Endothelial cell of umbilical vein (primary cell): ENCODE results near the gene TPO. TPM values are rescaled to one million over a fixed set of nuclear protein-coding genes. Genes with fewer than 3 reads are reported as not detected.

Experiments
- BruUV-seq: library from RNA; stranded (reverse); fragments of 400-500 nt; replicated peaks from 2 replicates; lab custom pipeline; 2021; lab: Mats Ljungman, UMichigan
- CTCF ChIA-PET: fragments of 300-600, 350-600 bp; sonication (Branson Sonifier 250); formaldehyde crosslinking; loops from one replicate; lab custom pipeline; 2021; ENCODE audit warnings: antibody characterized with exemption, inconsistent platforms; lab: Charles Lee
- POLR2A ChIA-PET: fragments of 300-600, 350-600 bp; sonication (Branson Sonifier 250); formaldehyde crosslinking; loops from one replicate; lab custom pipeline; 2021; ENCODE audit warnings: antibody characterized with exemption, inconsistent platforms; lab: Charles Lee
- DNase-seq: peaks from one replicate; pipeline ENCODE4 v3.0.0-alpha.2; 2011; ENCODE audit warnings: low read depth, low spot score
- FAIRE-seq: peaks from 2 replicates; lab custom pipeline; 2011; peaks lifted over from hg19 to GRCh38; lab: Jason Lieb, UNC
- H2AFZ ChIP-seq: 2 replicates; pipeline ENCODE4 v1.6.0; 2012; ENCODE audit warnings: low read depth, low read length, control low read depth, inconsistent platforms
- H3K27ac ChIP-seq: 2 replicates; pipeline ENCODE4 v1.5.1; 2011; ENCODE audit warnings: low read depth, mild to moderate bottlenecking, control low read depth, low read length, moderate library complexity; ENCODE audit not compliant: insufficient read depth
- H3K27me3 ChIP-seq, 2 experiments: 2 replicates each; pipeline versions ENCODE4 v1.6.0 to v1.6.1; 2011; ENCODE audit warnings: low read length in 2 of 2, mixed read lengths in 1 of 2; ENCODE audit not compliant: control insufficient read depth in 2 of 2, insufficient read depth in 2 of 2
- H3K36me3 ChIP-seq, 2 experiments: 2 replicates in 1 of 2; 3 replicates in 1 of 2; pipeline ENCODE4 v1.5.1; 2011; ENCODE audit warnings: low read length in 2 of 2, mild to moderate bottlenecking in 1 of 2, moderate library complexity in 1 of 2; ENCODE audit not compliant: control insufficient read depth in 2 of 2, insufficient read depth in 2 of 2; ENCODE audit errors: extremely low read depth in 1 of 2
- H3K4me1 ChIP-seq: 3 replicates; pipeline ENCODE4 v1.5.1; 2011; ENCODE audit warnings: mild to moderate bottlenecking, low read length; ENCODE audit not compliant: control insufficient read depth, insufficient read depth; ENCODE audit errors: extremely low read depth
- H3K4me2 ChIP-seq: 2 replicates; pipeline ENCODE4 v1.6.1; 2011; ENCODE audit warnings: low read length, control low read depth, mixed read lengths; ENCODE audit not compliant: insufficient read depth
- H3K4me3 ChIP-seq, 3 experiments: fragments of 200-600 bp in 1 of 3; sonication (generic), shearing (Covaris generic) in 1 of 3; replicated peaks in 1 of 3; 2 replicates each; pipeline ENCODE4 v1.5.1; 2011 to 2016; ENCODE audit warnings: control low read depth in 3 of 3, low read length in 3 of 3, mild to moderate bottlenecking in 2 of 3, inconsistent platforms in 1 of 3, low read depth in 1 of 3, moderate library complexity in 1 of 3; ENCODE audit not compliant: insufficient read depth in 1 of 3
- H3K79me2 ChIP-seq: 2 replicates; pipeline ENCODE4 v1.6.0; 2012; ENCODE audit warnings: low read length, inconsistent platforms; ENCODE audit not compliant: control insufficient read depth, insufficient read depth
- H3K9ac ChIP-seq: replicated peaks from 2 replicates; pipeline ENCODE3; 2011; ENCODE audit warnings: low read length, control low read depth; ENCODE audit not compliant: insufficient read depth; ENCODE audit errors: extremely low read depth
- H3K9me1 ChIP-seq: replicated peaks from 3 replicates; pipeline ENCODE4 v1.6.0; 2011; ENCODE audit warnings: mild to moderate bottlenecking, low read length; ENCODE audit not compliant: control insufficient read depth, insufficient read depth; ENCODE audit errors: extremely low read depth
- H3K9me3 ChIP-seq: replicated peaks from 2 replicates; pipeline ENCODE4 v1.5.1; 2012; ENCODE audit warnings: low read length, inconsistent platforms; ENCODE audit not compliant: control insufficient read depth, insufficient read depth
- H4K20me1 ChIP-seq: replicated peaks from 2 replicates; pipeline ENCODE3; 2011; ENCODE audit warnings: mild to moderate bottlenecking, low read length; ENCODE audit not compliant: control insufficient read depth, insufficient read depth; ENCODE audit errors: extremely low read depth
- EZH2 ChIP-seq: IDR thresholded peaks from 2 replicates; pipeline ENCODE4 v1.6.1; 2012; ENCODE audit warnings: borderline replicate concordance, low read depth, mild to moderate bottlenecking, moderate library complexity, low read length, inconsistent platforms; ENCODE audit not compliant: severe bottlenecking
- FOS ChIP-seq: IDR thresholded peaks from 2 replicates; pipeline ENCODE4 v1.6.1; 2011; ENCODE audit warnings: mild to moderate bottlenecking, low read length, moderate library complexity, borderline replicate concordance; ENCODE audit not compliant: insufficient read depth
- GATA2 ChIP-seq: IDR thresholded peaks from 2 replicates; pipeline ENCODE4 v1.7.0; 2011; ENCODE audit warnings: low read depth, mild to moderate bottlenecking, moderate library complexity, mixed read lengths, low read length; ENCODE audit not compliant: insufficient read length, insufficient read depth
- MYC ChIP-seq: IDR thresholded peaks from one replicate; pipeline ENCODE4 v1.6.1; 2011; ENCODE audit warnings: mild to moderate bottlenecking, low read depth, low read length
- dilution Hi-C: fragments of 300-500 bp; cut with MboI; formaldehyde crosslinking; loops from one replicate; pipeline ENCODE4 v1.15.0; 2019; ENCODE audit warnings: low sequenced_read_pairs; ENCODE audit not compliant: extremely low pct_ligation_motif_present
- intact Hi-C: fragments of 100-400 bp; cut with micrococcal nuclease; formaldehyde crosslinking; loops from one replicate; pipeline ENCODE4 v1.10.0; 2022
- polyA plus RNA-seq, 4 experiments: library from polyadenylated mRNA; depleted of rRNA in 3 of 4; stranded (reverse) in 3 of 4; unstranded in 1 of 4; fragments of >200 nt; gene quantifications; 2 replicates each; pipeline versions ENCODE4 v1.2.1 to v1.2.3, GENCODE V29; 2011 to 2012; ENCODE audit warnings: missing spikeins in 1 of 4
- total RNA-seq: library from RNA; stranded (reverse); gene quantifications from 2 replicates; pipeline ENCODE4 v1.2.3, GENCODE V29; 2021
- TF ChIP-seq, protein P1 (sequence below): IDR thresholded peaks from 2 replicates; pipeline ENCODE4 v1.6.1; 2011; ENCODE audit not compliant: insufficient read depth, insufficient read length

The TPO gene
- total and polyA plus RNA-seq, 2 donors (not counting 3 experiments of a cell fraction or from before 2014, with no cell fraction given) = not detected

GRCh38 chr2:1556286-1556685 is 143.0 kb downstream of the TPO start:
- DNase-seq = no peak
- H3K4me2 ChIP-seq = no peak overlapping the region
- dilution Hi-C loops = no loop called here
- TF ChIP-seq MYC (no peak), GATA2 (no peak), FOS (no peak)
- TF ChIP-seq, protein P1, sequence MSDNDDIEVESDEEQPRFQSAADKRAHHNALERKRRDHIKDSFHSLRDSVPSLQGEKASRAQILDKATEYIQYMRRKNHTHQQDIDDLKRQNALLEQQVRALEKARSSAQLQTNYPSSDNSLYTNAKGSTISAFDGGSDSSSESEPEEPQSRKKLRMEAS = no peak
- no peaks in the 10 kb centered on the region for H3K79me2 ChIP-seq
- no peaks in the 10 kb centered on the region for H3K4me1 ChIP-seq
- H3K4me3 ChIP-seq = no peak overlapping the region
- H3K27me3 ChIP-seq = no peaks in the 10 kb centered on the region
- no peak overlapping the region for H2AFZ ChIP-seq
- ChIA-PET POLR2A (no interaction called here), CTCF (interaction anchor here (1.4 kb wide), 1 partner anchor 195 kb away, joined by 5 read pairs; no protein-coding TSS in a partner anchor)
- no peaks in the 10 kb centered on the region for H3K9me3 ChIP-seq
- no peak for FAIRE-seq
- no peaks in the 10 kb centered on the region for H3K36me3 ChIP-seq
- no peak overlapping the region for H3K27ac ChIP-seq
- intact Hi-C loops = loop anchor here (10.0 kb wide), 1 partner anchor 601 kb away; the partner anchor contains the start of gene SNTG2
- BruUV-seq = no TSS peak
- H3K9ac ChIP-seq = no peak overlapping the region
- no peaks in the 10 kb centered on the region for H4K20me1 ChIP-seq
- H3K9me1 ChIP-seq = no peaks in the 10 kb centered on the region

DNA sequence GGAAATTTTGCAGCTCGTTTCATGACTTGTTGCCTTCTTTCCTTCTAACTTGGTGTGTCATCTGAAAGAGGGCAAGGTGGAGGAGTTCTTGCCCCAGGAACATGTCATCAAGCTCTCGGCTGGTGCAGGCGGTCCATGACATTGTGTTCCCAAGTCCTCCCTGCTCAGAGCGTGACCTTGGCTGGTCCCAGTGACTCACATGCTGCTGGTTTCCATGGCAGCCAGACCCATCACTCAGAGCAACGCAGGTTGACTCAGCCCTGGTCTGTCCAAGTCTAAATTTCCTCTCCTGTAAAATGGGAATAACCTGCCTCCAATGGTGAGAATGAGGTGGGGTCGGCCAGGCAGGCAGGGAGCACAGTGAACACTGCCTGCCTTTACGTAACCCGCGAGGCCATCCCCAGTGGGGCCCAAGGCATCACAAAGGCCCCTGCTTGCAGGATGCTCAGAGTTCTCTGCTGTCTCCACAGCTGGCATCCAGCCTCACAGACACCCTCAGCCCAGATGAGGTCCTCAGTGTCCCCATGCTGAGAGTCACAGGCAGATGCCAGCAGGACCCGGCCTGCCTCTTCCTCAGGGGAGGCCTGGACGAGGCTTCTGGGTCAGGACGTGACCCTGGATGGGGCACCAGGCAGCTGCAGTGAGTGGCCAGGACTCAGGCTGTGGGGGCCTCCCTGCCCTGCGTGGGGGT is 143.7 kb downstream of the TPO start:
- dilution Hi-C loops = no loop called here
- H2AFZ ChIP-seq = no peak overlapping the region
- intact Hi-C loops = loop anchor here (10.0 kb wide), 1 partner anchor 602 kb away; the partner anchor contains the start of gene SNTG2
- H3K4me3 ChIP-seq = no peak overlapping the region
- H3K9me1 ChIP-seq = no peaks in the 10 kb centered on the region
- FAIRE-seq (peak; percentile 63), DNase-seq (peak; percentile 6)
- BruUV-seq = no TSS peak
- no peaks in the 10 kb centered on the region for H3K4me1 ChIP-seq
- TF ChIP-seq FOS = peak; percentile 54
- TF ChIP-seq EZH2 = no peak
- H4K20me1 ChIP-seq = no peaks in the 10 kb centered on the region
- CTCF ChIA-PET = interaction anchor here (1.4 kb wide), 1 partner anchor 194 kb away, joined by 5 read pairs; no protein-coding TSS in a partner anchor
- H3K4me2 ChIP-seq = no peak overlapping the region
- no peaks in the 10 kb centered on the region for H3K79me2 ChIP-seq
- POLR2A ChIA-PET = no interaction called here
- H3K27ac ChIP-seq = no peak overlapping the region
- H3K9ac ChIP-seq = no peak overlapping the region
- no peaks in the 10 kb centered on the region for H3K27me3 ChIP-seq
- no peaks in the 10 kb centered on the region for H3K36me3 ChIP-seq
- no peaks in the 10 kb centered on the region for H3K9me3 ChIP-seq
